Prostate gland (tissue), 2 donors: ENCODE data around the gene PRKG1.

Source experiments
- CTCF ChIP-seq, 4 experiments: fragments of 200-600 bp in 2 of 4; fragments of 450-650 bp in 2 of 4; sonication (generic) in 2 of 4; IDR thresholded peaks; 1 replicate in 3 of 4; 2 replicates in 1 of 4; pipeline ENCODE4 v1.5.1; 2016 to 2019; ENCODE audit warnings: antibody characterized with exemption in 4 of 4, mild to moderate bottlenecking in 2 of 4, moderate library complexity in 2 of 4
- POLR2A ChIP-seq: fragments of 450-650 bp; IDR thresholded peaks from one replicate; pipeline ENCODE4 v1.6.1; 2016; ENCODE audit warnings: antibody characterized with exemption, mild to moderate bottlenecking
- POLR2AphosphoS5 ChIP-seq: sonication (generic); formaldehyde crosslinking; IDR thresholded peaks from one replicate; pipeline ENCODE4 v1.6.1; 2017; ENCODE audit warnings: antibody characterized with exemption

- no peak for TF ChIP-seq CTCF (IDR thresholded peaks at IDR 0.05)
- TF ChIP-seq POLR2AphosphoS5: no peak
- TF ChIP-seq POLR2A: no peak
These were observed 35.7 kb downstream of the PRKG1 start for GRCh38 chr10:51109801-51110533.
